GM18873 (cell line): ENCODE measurements around the gene ANKDD1B.

ENCODE experiments used
- ATAC-seq: cut with Tn5 transposase; IDR thresholded peaks from one replicate; pipeline ENCODE4 v1.9.1; 2021; ENCODE audit warnings: mild to moderate bottlenecking, moderate library complexity, moderate number of reproducible peaks; ENCODE audit not compliant: unreplicated experiment, low FRiP score

ANKDD1B gene

GRCh38 chr5:75656311-75657003, 45.2 kb downstream of the ANKDD1B start:
- no peak for ATAC-seq

GRCh38 chr5:75659791-75660450, 48.7 kb downstream of the ANKDD1B start:
- no peak for ATAC-seq

GRCh38 chr5:75660678-75661465, 49.6 kb downstream of the ANKDD1B start:
- ATAC-seq, result no peak

GRCh38 chr5:75662061-75662460, 50.8 kb downstream of the ANKDD1B start:
- ATAC-seq, result no peak

- ATAC-seq, result no peak
Observed at GRCh38 chr5:75663579-75664284, 52.5 kb downstream of the ANKDD1B start.

- ATAC-seq, result no peak
Observed at GRCh38 chr5:75664979-75665378, 53.7 kb downstream of the ANKDD1B start.

GRCh38 chr5:75666801-75667200, 55.5 kb downstream of the ANKDD1B start:
- ATAC-seq, result no peak

GRCh38 chr5:75667586-75667985, 56.3 kb downstream of the ANKDD1B start:
- ATAC-seq, result no peak

- ATAC-seq, result no peak
Observed at GRCh38 chr5:75668445-75668844, 57.2 kb downstream of the ANKDD1B start.

- ATAC-seq, result peak; percentile 87
Observed at GRCh38 chr5:75668977-75669689, 57.9 kb downstream of the ANKDD1B start.

GRCh38 chr5:75670577-75670976, 59.3 kb downstream of the ANKDD1B start:
- no peak for ATAC-seq

- no peak for ATAC-seq
Observed at GRCh38 chr5:75671506-75671905, 60.3 kb downstream of the ANKDD1B start.

- no peak for ATAC-seq
Observed at GRCh38 chr5:75672616-75673015, 61.4 kb downstream of the ANKDD1B start.

- ATAC-seq, result no peak
Observed at GRCh38 chr5:75675783-75676182, 64.5 kb downstream of the ANKDD1B start.

- ATAC-seq, result no peak
Observed at GRCh38 chr5:75677607-75678006, 66.4 kb downstream of the ANKDD1B start.

GRCh38 chr5:75678155-75678554, 66.9 kb downstream of the ANKDD1B start:
- ATAC-seq, result no peak

- ATAC-seq, result no peak
Observed at GRCh38 chr5:75681125-75681830, 70.0 kb downstream of the ANKDD1B start.

GRCh38 chr5:75685141-75685540, 73.9 kb downstream of the ANKDD1B start:
- ATAC-seq, result no peak

- ATAC-seq, result no peak
Observed at GRCh38 chr5:75686480-75686879, 75.2 kb downstream of the ANKDD1B start.

- ATAC-seq, result no peak
Observed at GRCh38 chr5:75690669-75691068, 79.4 kb downstream of the ANKDD1B start.
